HepG2 (cell line): Measurements from ENCODE around the gene SHISA5. TPM values are rescaled to one million over a fixed set of nuclear protein-coding genes. Genes with fewer than 3 reads are reported as not detected.
A peak's percentile ranks its signal among the peaks of the same experiment; 100 is the strongest.

Source experiments
- ARID2 ChIP-seq: sonication (generic); formaldehyde crosslinking; IDR thresholded peaks from 2 replicates; pipeline ENCODE4 v1.8.1; 2022; ENCODE audit warnings: mild to moderate bottlenecking, missing genetic modification reagents, borderline replicate concordance
- DNMT1 ChIP-seq: sonication (generic); formaldehyde crosslinking; IDR thresholded peaks from 2 replicates; pipeline ENCODE4 v1.5.1; 2020; ENCODE audit warnings: mild to moderate bottlenecking, missing genetic modification reagents
- HCFC1 ChIP-seq: fragments of 150-350 bp; IDR thresholded peaks from 2 replicates; pipeline ENCODE4 v1.6.1; 2014; ENCODE audit warnings: low read depth, low read length
- HNF4G ChIP-seq, 2 experiments: sonication (generic) in 1 of 2; formaldehyde crosslinking in 1 of 2; IDR thresholded peaks; 2 replicates each; pipeline versions ENCODE4 v1.4.0 to v1.6.1; 2011 to 2020; ENCODE audit warnings: borderline replicate concordance in 2 of 2, low read depth in 2 of 2, mild to moderate bottlenecking in 2 of 2, low read length in 1 of 2, missing genetic modification reagents in 1 of 2, moderate library complexity in 1 of 2
- NCOA1 ChIP-seq: sonication (generic); formaldehyde crosslinking; IDR thresholded peaks from 2 replicates; pipeline ENCODE4 v1.9.0; 2021; ENCODE audit warnings: missing genetic modification reagents
- NFE2L1 ChIP-seq: sonication (generic); formaldehyde crosslinking; IDR thresholded peaks from 2 replicates; pipeline ENCODE4 v1.4.0; 2020; ENCODE audit warnings: missing genetic modification reagents, mild to moderate bottlenecking, borderline replicate concordance
- NFYC ChIP-seq: IDR thresholded peaks from 2 replicates; pipeline ENCODE4 v1.6.1; 2016; ENCODE audit warnings: missing genetic modification reagents, missing compliant biosample characterization
- SIN3A ChIP-seq: IDR thresholded peaks from 2 replicates; pipeline ENCODE4 v1.6.1; 2011; ENCODE audit warnings: low read depth, mild to moderate bottlenecking, control low read depth, low read length, borderline replicate concordance
- ZBTB21 ChIP-seq: sonication (generic); formaldehyde crosslinking; IDR thresholded peaks from 2 replicates; pipeline ENCODE4 v1.4.0; 2020; ENCODE audit warnings: missing genetic modification reagents
- ZBTB38 ChIP-seq: sonication (generic); formaldehyde crosslinking; IDR thresholded peaks from 2 replicates; pipeline ENCODE4 v1.5.1; 2020; ENCODE audit warnings: mild to moderate bottlenecking, missing genetic modification reagents
- ZKSCAN8 ChIP-seq: IDR thresholded peaks from 2 replicates; pipeline ENCODE4 v1.6.1; 2016; ENCODE audit warnings: borderline replicate concordance, missing genetic modification reagents, missing compliant biosample characterization
- ZNF33A ChIP-seq: sonication (generic); formaldehyde crosslinking; IDR thresholded peaks from 2 replicates; pipeline ENCODE4 v1.5.1; 2020; ENCODE audit warnings: missing genetic modification reagents, mild to moderate bottlenecking, moderate library complexity, borderline replicate concordance
- ZNF660 ChIP-seq: sonication (generic); formaldehyde crosslinking; IDR thresholded peaks from 2 replicates; pipeline ENCODE4 v1.5.1; 2020; ENCODE audit warnings: mild to moderate bottlenecking, low read depth, missing genetic modification reagents, borderline replicate concordance
- ZNF777 ChIP-seq: sonication (generic); formaldehyde crosslinking; IDR thresholded peaks from 2 replicates; pipeline ENCODE4 v1.4.0; 2020; ENCODE audit warnings: missing genetic modification reagents
- ZNF83 ChIP-seq: sonication (generic); formaldehyde crosslinking; IDR thresholded peaks from 2 replicates; pipeline ENCODE4 v1.4.0; 2020; ENCODE audit warnings: missing genetic modification reagents, mild to moderate bottlenecking, borderline replicate concordance
- ZSCAN20 ChIP-seq: sonication (generic); formaldehyde crosslinking; IDR thresholded peaks from 2 replicates; pipeline ENCODE4 v1.4.0; 2020; ENCODE audit warnings: missing genetic modification reagents, mild to moderate bottlenecking, borderline replicate concordance
- ZSCAN22 ChIP-seq: sonication (generic); formaldehyde crosslinking; IDR thresholded peaks from 2 replicates; pipeline ENCODE4 v1.4.0; 2020; ENCODE audit warnings: mild to moderate bottlenecking, missing genetic modification reagents
- polyA plus RNA-seq, 8 experiments: library from polyadenylated mRNA; depleted of rRNA in 3 of 8; stranded (reverse) in 7 of 8; unstranded in 1 of 8; fragments of >200 nt; fragmentation: Illumina TruSeq in 4 of 8; extraction: Trizol in 4 of 8; gene quantifications; 2 replicates each; pipeline versions ENCODE4 v1.2.1 to v1.2.3, GENCODE V29; 2011 to 2016; ENCODE audit warnings: low read depth in 4 of 8, missing spikeins in 1 of 8, mixed read lengths in 1 of 8; ENCODE audit not compliant: insufficient read depth in 1 of 8
- total RNA-seq, 5 experiments: library from RNA; depleted of rRNA; stranded (reverse); fragments of >200 nt; fragmentation: Illumina TruSeq; extraction: Trizol; gene quantifications; 2 replicates each; pipeline ENCODE4 v1.2.3, GENCODE V29; 2016; ENCODE audit warnings: low read depth in 1 of 5
- TF ChIP-seq, protein P1 (sequence below): IDR thresholded peaks from 2 replicates; pipeline ENCODE4 v1.6.1; 2016; ENCODE audit warnings: mild to moderate bottlenecking
- TF ChIP-seq, protein P2 (sequence below): sonication (generic); formaldehyde crosslinking; IDR thresholded peaks from 2 replicates; pipeline ENCODE4 v1.8.0; 2022; ENCODE audit warnings: missing genetic modification reagents, mild to moderate bottlenecking, inconsistent platforms, borderline replicate concordance
- TF ChIP-seq, protein P3 (sequence below): sonication (generic); formaldehyde crosslinking; IDR thresholded peaks from 2 replicates; pipeline ENCODE4 v1.4.0; 2020; ENCODE audit warnings: mild to moderate bottlenecking, missing genetic modification reagents
- TF ChIP-seq, protein P4 (sequence below): sonication (generic); formaldehyde crosslinking; IDR thresholded peaks from 2 replicates; pipeline ENCODE4 v1.4.0; 2020; ENCODE audit warnings: missing genetic modification reagents, borderline replicate concordance
- TF ChIP-seq, protein P5 (sequence below): sonication (generic); formaldehyde crosslinking; IDR thresholded peaks from 2 replicates; pipeline ENCODE4 v1.5.1; 2020; ENCODE audit warnings: missing genetic modification reagents, mild to moderate bottlenecking, borderline replicate concordance

SHISA5 gene
- total and polyA plus RNA-seq, 2 of the 13 experiments (the other 11 are each of a cell fraction or from before 2014, with no cell fraction given), result 75.8 to 91.4 TPM

DNA sequence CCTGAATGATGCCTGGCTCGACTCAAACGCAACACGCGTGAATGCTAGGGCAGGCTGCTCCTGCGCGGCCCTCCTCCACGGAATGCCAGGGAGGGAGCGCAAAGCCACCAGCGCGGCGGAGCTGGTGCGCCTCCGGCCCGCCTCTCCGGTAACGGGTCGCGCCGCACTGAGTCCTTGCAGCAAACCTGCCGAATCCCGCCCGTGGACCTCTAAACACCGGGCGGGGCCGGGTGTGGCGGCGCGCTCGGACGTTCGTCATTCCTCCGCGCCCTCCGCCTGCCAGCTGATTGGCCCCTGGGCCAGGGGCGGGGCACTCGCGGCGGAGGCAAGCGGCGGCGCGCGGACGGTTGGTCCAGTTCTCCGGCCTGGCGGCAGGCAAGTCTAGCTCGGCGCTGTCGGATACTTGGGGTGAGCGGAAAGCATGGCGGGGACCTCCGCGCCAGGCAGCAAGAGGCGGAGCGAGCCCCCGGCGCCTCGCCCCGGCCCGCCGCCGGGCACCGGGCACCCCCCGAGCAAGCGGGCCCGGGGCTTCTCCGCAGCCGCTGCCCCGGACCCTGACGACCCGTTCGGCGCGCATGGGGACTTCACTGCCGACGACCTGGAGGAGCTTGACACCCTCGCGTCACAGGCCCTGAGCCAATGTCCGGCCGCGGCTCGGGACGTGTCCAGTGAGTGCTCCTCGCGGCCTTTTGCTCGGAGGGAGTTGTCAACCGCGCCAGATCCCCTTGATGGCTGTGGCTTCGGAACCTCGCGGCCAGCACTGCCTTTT, 57.4 kb downstream of the SHISA5 start, which contains the start of gene ATRIP (continued):
- TF ChIP-seq, protein P1, sequence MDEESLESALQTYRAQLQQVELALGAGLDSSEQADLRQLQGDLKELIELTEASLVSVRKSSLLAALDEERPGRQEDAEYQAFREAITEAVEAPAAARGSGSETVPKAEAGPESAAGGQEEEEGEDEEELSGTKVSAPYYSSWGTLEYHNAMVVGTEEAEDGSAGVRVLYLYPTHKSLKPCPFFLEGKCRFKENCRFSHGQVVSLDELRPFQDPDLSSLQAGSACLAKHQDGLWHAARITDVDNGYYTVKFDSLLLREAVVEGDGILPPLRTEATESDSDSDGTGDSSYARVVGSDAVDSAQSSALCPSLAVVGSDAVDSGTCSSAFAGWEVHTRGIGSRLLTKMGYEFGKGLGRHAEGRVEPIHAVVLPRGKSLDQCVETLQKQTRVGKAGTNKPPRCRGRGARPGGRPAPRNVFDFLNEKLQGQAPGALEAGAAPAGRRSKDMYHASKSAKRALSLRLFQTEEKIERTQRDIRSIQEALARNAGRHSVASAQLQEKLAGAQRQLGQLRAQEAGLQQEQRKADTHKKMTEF (CRISPR knock-in tag), result peak; percentile 73; the same call in 1 of the 2 replicates
- TF ChIP-seq, protein P2, sequence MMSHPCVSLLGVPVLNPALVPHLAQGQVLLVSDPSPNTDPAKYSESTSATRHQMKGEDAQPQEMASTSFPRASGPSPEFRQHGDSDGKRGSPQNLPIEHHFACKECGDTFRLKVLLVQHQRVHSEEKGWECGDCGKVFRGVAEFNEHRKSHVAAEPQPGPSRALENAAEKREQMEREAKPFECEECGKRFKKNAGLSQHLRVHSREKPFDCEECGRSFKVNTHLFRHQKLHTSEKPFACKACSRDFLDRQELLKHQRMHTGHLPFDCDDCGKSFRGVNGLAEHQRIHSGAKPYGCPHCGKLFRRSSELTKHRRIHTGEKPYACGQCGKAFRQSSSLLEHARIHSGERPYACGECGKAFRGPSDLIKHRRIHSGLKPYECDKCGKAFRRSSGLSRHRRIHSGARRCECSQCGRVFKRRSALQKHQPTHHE (CRISPR knock-in tag), result 0 out of 2 replicates have a peak, but pooled peaks have one; percentile 61
- TF ChIP-seq ZNF33A (no peak), ARID2 (CRISPR knock-in tag) (no peak), ZNF777 (peak; percentile 61; the same call in 1 of the 2 replicates), ZSCAN22 (no peak), SIN3A (peak; percentile 83; the same call in 1 of the 2 replicates), ZKSCAN8 (CRISPR knock-in tag) (no peak), ZNF660 (CRISPR knock-in tag) (no peak), NFYC (peak; percentile 91), ZNF83 (CRISPR knock-in tag) (no peak; the same call in 1 of the 2 replicates), ZSCAN20 (peak; percentile 41; the same call in 1 of the 2 replicates), NCOA1 (CRISPR knock-in tag) (no peak), ZBTB38 (peak; percentile 73; the same call in 1 of the 2 replicates), HCFC1 (peak; percentile 68), NFE2L1 (no peak; the same call in 1 of the 2 replicates), DNMT1 (CRISPR knock-in tag) (no peak), ZBTB21 (no peak), HNF4G (IDR thresholded peaks at IDR 0.05; ENCODE audit: borderline replicate concordance, low read depth, low read length) (no peak), HNF4G (CRISPR knock-in tag; IDR thresholded peaks at IDR 0.05; ENCODE audit: borderline replicate concordance, low read depth) (peak; percentile 36; the same call in 1 of the 2 replicates)
- TF ChIP-seq, protein P3, sequence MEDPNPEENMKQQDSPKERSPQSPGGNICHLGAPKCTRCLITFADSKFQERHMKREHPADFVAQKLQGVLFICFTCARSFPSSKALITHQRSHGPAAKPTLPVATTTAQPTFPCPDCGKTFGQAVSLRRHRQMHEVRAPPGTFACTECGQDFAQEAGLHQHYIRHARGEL, result peak; percentile 80; the same call in 1 of the 2 replicates
- TF ChIP-seq, protein P4, sequence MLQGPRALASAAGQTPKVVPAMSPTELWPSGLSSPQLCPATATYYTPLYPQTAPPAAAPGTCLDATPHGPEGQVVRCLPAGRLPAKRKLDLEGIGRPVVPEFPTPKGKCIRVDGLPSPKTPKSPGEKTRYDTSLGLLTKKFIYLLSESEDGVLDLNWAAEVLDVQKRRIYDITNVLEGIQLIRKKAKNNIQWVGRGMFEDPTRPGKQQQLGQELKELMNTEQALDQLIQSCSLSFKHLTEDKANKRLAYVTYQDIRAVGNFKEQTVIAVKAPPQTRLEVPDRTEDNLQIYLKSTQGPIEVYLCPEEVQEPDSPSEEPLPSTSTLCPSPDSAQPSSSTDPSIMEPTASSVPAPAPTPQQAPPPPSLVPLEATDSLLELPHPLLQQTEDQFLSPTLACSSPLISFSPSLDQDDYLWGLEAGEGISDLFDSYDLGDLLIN, result peak; percentile 80; the same call in 1 of the 2 replicates
- TF ChIP-seq, protein P5, sequence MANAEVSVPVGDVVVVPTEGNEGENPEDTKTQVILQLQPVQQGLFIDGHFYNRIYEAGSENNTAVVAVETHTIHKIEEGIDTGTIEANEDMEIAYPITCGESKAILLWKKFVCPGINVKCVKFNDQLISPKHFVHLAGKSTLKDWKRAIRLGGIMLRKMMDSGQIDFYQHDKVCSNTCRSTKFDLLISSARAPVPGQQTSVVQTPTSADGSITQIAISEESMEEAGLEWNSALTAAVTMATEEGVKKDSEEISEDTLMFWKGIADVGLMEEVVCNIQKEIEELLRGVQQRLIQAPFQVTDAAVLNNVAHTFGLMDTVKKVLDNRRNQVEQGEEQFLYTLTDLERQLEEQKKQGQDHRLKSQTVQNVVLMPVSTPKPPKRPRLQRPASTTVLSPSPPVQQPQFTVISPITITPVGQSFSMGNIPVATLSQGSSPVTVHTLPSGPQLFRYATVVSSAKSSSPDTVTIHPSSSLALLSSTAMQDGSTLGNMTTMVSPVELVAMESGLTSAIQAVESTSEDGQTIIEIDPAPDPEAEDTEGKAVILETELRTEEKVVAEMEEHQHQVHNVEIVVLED (CRISPR knock-in tag), result peak; percentile 84
